Measurements from ENCODE around the gene IDH3A. TPM values are rescaled to one million over a fixed set of nuclear protein-coding genes. Genes with fewer than 3 reads are reported as not detected.

The IDH3A gene
- total and polyA plus RNA-seq, 11 donors = 158 to 471 (median 290) TPM

- Histone ChIP-seq H3K4me3 (no peak overlapping the region), H3K9me3 (no peaks in the 10 kb centered on the region), H3K27ac (no peak overlapping the region), H3K4me1 (peaks cover 0 to 18% (median 7%) of the 10 kb centered on the region in 12 donors), H3K36me3 (no peaks in the 10 kb centered on the region), H3K27me3 (no peaks in the 10 kb centered on the region)
- 87 to 93% (median 91%) methylated on average over 2 of the region's 2 CpGs for WGBS, 4 donors
- TF ChIP-seq CTCF (IDR thresholded peaks at IDR 0.05) (no peak), POLR2A (IDR thresholded peaks at IDR 0.05) (no peak)
- ATAC-seq (no peak), DNase-seq (no peak)
- intact Hi-C loops (cut with DNase I) = no loop called here
Observed at GRCh38 chr15:78127882-78128281, 21.3 kb upstream of the IDH3A start.

GRCh38 chr15:78129077-78129750 lies 19.9 kb upstream of the IDH3A start:
- peaks cover 0 to 18% (median 7%) of the 10 kb centered on the region in 12 donors for H3K4me1 ChIP-seq
- H3K27ac ChIP-seq = no peak overlapping the region
- no peaks in the 10 kb centered on the region for H3K9me3 ChIP-seq
- no peaks in the 10 kb centered on the region for H3K36me3 ChIP-seq
- TF ChIP-seq CTCF (IDR thresholded peaks at IDR 0.05) (no peak), POLR2A (IDR thresholded peaks at IDR 0.05) (no peak)
- WGBS, 4 donors = 62 to 70% (median 66%) methylated on average over 7 to 8 of the region's 8 CpGs
- H3K4me3 ChIP-seq = no peak overlapping the region
- peak in 3 of 4 donors; percentile 1 to 27 (median 16) for ATAC-seq
- intact Hi-C loops (cut with DNase I) = no loop called here
- H3K27me3 ChIP-seq = no peaks in the 10 kb centered on the region
- peak in 1 of 5 donors; percentile 30 for DNase-seq

GRCh38 chr15:78129751-78130287 lies 19.3 kb upstream of the IDH3A start:
- H3K27me3 ChIP-seq = no peaks in the 10 kb centered on the region
- intact Hi-C loops (cut with DNase I) = loop anchor here in 9 of 10 donors (2.0 to 10.0 kb wide), 5 partner anchors 42 to 112 kb away; no protein-coding TSS in a partner anchor
- H3K27ac ChIP-seq = no peak overlapping the region
- DNase-seq (no peak), ATAC-seq (no peak)
- no peak for TF ChIP-seq CTCF (IDR thresholded peaks at IDR 0.05)
- no peak for TF ChIP-seq POLR2A (IDR thresholded peaks at IDR 0.05)
- 81 to 93% (median 88%) methylated on average over 5 of the region's 5 CpGs for WGBS, 4 donors
- no peak overlapping the region for H3K4me3 ChIP-seq
- no peaks in the 10 kb centered on the region for H3K36me3 ChIP-seq
- H3K9me3 ChIP-seq = no peaks in the 10 kb centered on the region
- peaks cover 0 to 18% (median 7%) of the 10 kb centered on the region in 12 donors for H3K4me1 ChIP-seq

GRCh38 chr15:78130466-78131294 lies 18.5 kb upstream of the IDH3A start:
- peak overlapping the region in 11 of 12 donors; percentile 59 to 97 (median 78) for H3K4me3 ChIP-seq
- H3K4me1 ChIP-seq = peaks cover 0 to 18% (median 7%) of the 10 kb centered on the region in 12 donors
- H3K36me3 ChIP-seq = no peaks in the 10 kb centered on the region
- no peaks in the 10 kb centered on the region for H3K27me3 ChIP-seq
- DNase-seq = peak in 2 of 5 donors; percentile 33 to 68
- 29 to 42% (median 32%) methylated on average over 33 to 51 of the region's 51 CpGs for WGBS, 4 donors
- no peak for ATAC-seq
- peak overlapping the region in 8 of 12 donors; percentile 58 to 93 (median 82) for H3K27ac ChIP-seq
- TF ChIP-seq CTCF (IDR thresholded peaks at IDR 0.05) (no peak), POLR2A (IDR thresholded peaks at IDR 0.05) (no peak)
- H3K9me3 ChIP-seq = no peaks in the 10 kb centered on the region
- intact Hi-C loops (cut with DNase I) = loop anchor here in 9 of 10 donors (2.0 to 10.0 kb wide), 5 partner anchors 42 to 112 kb away; no protein-coding TSS in a partner anchor
